Heart right ventricle (tissue), 16 donors: ENCODE results near the gene TNS2. TPM values are rescaled to one million over a fixed set of nuclear protein-coding genes. Genes with fewer than 3 reads are reported as not detected.
A peak's percentile ranks its signal among the peaks of the same experiment; 100 is the strongest.

Experiments
- ATAC-seq, 8 donors: fragments of 200-7000 bp; cut with Tn5 transposase; one replicate each; pipeline ENCODE4 v1.9.1; 2020; ENCODE audit warnings: mild to moderate bottlenecking in 8 of 8, moderate library complexity in 8 of 8, moderate number of reproducible peaks in 1 of 8
- DNase-seq, 2 donors: peaks; one replicate each; pipeline ENCODE4 v3.0.0-alpha.2; 2020
- H3K27ac ChIP-seq, 10 donors: fragments of 200-600 bp; sonication (generic) in 2 of 10; one replicate each; pipeline versions ENCODE4 v1.5.0 to v1.8.0; 2020 to 2022; ENCODE audit warnings: mild to moderate bottlenecking in 3 of 10
- H3K27me3 ChIP-seq, 7 donors: fragments of 200-600 bp; one replicate each; pipeline ENCODE4 v1.8.0; 2021 to 2022; ENCODE audit warnings: mild to moderate bottlenecking in 2 of 7
- H3K36me3 ChIP-seq, 9 donors: fragments of 200-600 bp; sonication (generic) in 1 of 9; one replicate each; pipeline versions ENCODE4 v1.5.0 to v1.8.0; 2020 to 2022; ENCODE audit warnings: mild to moderate bottlenecking in 2 of 9
- H3K4me1 ChIP-seq, 9 donors: fragments of 200-600 bp; sonication (generic) in 1 of 9; one replicate each; pipeline versions ENCODE4 v1.5.0 to v1.8.0; 2020 to 2022; ENCODE audit warnings: mild to moderate bottlenecking in 4 of 9
- H3K4me3 ChIP-seq, 10 donors: fragments of 200-600 bp; sonication (generic) in 2 of 10; one replicate each; pipeline versions ENCODE4 v1.5.0 to v1.8.0; 2020 to 2022; ENCODE audit warnings: mild to moderate bottlenecking in 7 of 10, moderate library complexity in 2 of 10
- H3K9me3 ChIP-seq, 11 donors: fragments of 200-600 bp in 10 of 11; sonication (generic) in 2 of 11; one replicate each; pipeline versions ENCODE4 v1.5.0 to v1.8.0; 2013 to 2022; ENCODE audit warnings: mild to moderate bottlenecking in 2 of 11, control low read depth in 1 of 11, moderate library complexity in 1 of 11
- CTCF ChIP-seq, 9 donors: fragments of 200-600 bp; sonication (generic) in 2 of 9; IDR thresholded peaks; one replicate each; pipeline versions ENCODE4 v1.5.0 to v1.8.0; 2021 to 2022; ENCODE audit warnings: antibody characterized with exemption in 9 of 9, mild to moderate bottlenecking in 5 of 9, moderate library complexity in 1 of 9
- WGBS, 2 donors: extraction: QIAGEN DNeasy Blood & Tissue Kit; methylation state at CpG; one replicate each; pipeline ENCODE4 v1.1.7; 2013; ENCODE audit warnings: inconsistent platforms in 1 of 2; 5-methylcytosine and 5-hydroxymethylcytosine counted together
- intact Hi-C, 10 donors: fragments of 100-400 bp; cut with DNase I; formaldehyde crosslinking; loops; one replicate each; pipeline versions ENCODE4 v1.11.1 to v1.14.2; 2022
- polyA plus RNA-seq, 2 donors: library from polyadenylated mRNA; stranded (reverse); fragments of 200-250 nt; gene quantifications; one replicate each; pipeline ENCODE4 v1.2.3, GENCODE V29; 2013
- total RNA-seq, 10 donors: library from RNA; stranded (reverse); fragmentation: NEBNext Ultra II Directional in 3 of 10; extraction: Animal tissue kit (Norgen Biotek cat#: 25700) in 3 of 10; gene quantifications; one replicate each; pipeline versions ENCODE4 v1.2.1 to v1.2.4, GENCODE V29; 2021 to 2023
- donor health status: Arrhythmogenic right ventricular cardiomyopathy.
- donor health status: ischemic (EF 13 %, LVEDD 7.1; RV severe dilation, severe dysfunction).
- donor health status: healthy with polysubstance abuse.
- donor health status: DM: no; HTN: yes; CAD: no.
- donor health status: DM: no; HTN: no; CAD: no.
- donor health status: ischemic (EF 25% LVEDD 6.9; RV normal size, moderate dysfunction).
- donor health status: ischemic (EF 25% LVEDD 5.7; RV mildly dilated, moderate dysfunction).
- donor health status: healthy.
- donor health status: DM: yes; HTN: yes; CAD: no.
- donor health status: Ischemic cardiomyopathy.
- donor health status: ischemic (EF 35%, LVEDD 5.7; RV mildly dilated, moderate dysfunction).
- donor health status: nonischemic (EF 11% LVEDD 7.7; RV severe dilation, severe dysfunction).
- donor health status: DM: yes; HTN: yes; CAD: no.
- donor health status: PGD.
- donor health status: ischemic (EF 29% LVEDD 5.4; RV normal size, mild dysfunction).
- donor health status: nonischemic (EF 23%, LVEDD 6.1; RV moderate dilation, normal function).

Gene TNS2
- total and polyA plus RNA-seq, 12 donors, result 60.6 to 364 (median 77.1) TPM

- 83 to 93% methylated on average over 15 of the region's 15 CpGs for WGBS, 2 donors
- ATAC-seq (no peak), DNase-seq (no peak)
- Histone ChIP-seq H3K4me3 (no peak overlapping the region), H3K9me3 (no peaks in the 10 kb centered on the region), H3K27ac (peak overlapping the region in 5 of 10 donors; percentile 98 to 100 (median 100)), H3K36me3 (peaks cover 3 to 83% (median 49%) of the 10 kb centered on the region in 9 donors), H3K27me3 (no peaks in the 10 kb centered on the region), H3K4me1 (peaks cover 38 to 99% (median 70%) of the 10 kb centered on the region in 9 donors)
- intact Hi-C loops, result no loop called here
- TF ChIP-seq CTCF (IDR thresholded peaks at IDR 0.05), result no peak
Measured at GRCh38 chr12:53055471-53056266, 5.8 kb downstream of the TNS2 start.

GRCh38 chr12:53056296-53056695 lies 6.4 kb downstream of the TNS2 start:
- peaks cover 44 to 99% (median 71%) of the 10 kb centered on the region in 9 donors for H3K4me1 ChIP-seq

GRCh38 chr12:53056901-53057300 lies 7.0 kb downstream of the TNS2 start:
- TF ChIP-seq CTCF (IDR thresholded peaks at IDR 0.05), result no peak
- no peaks in the 10 kb centered on the region for H3K27me3 ChIP-seq
- peaks cover 3 to 90% (median 56%) of the 10 kb centered on the region in 9 donors for H3K36me3 ChIP-seq
- H3K9me3 ChIP-seq, result no peaks in the 10 kb centered on the region
- no peak overlapping the region for H3K4me3 ChIP-seq
- peaks cover 44 to 99% (median 71%) of the 10 kb centered on the region in 9 donors for H3K4me1 ChIP-seq
- peak overlapping the region in 6 of 10 donors; percentile 5 to 100 (median 26) for H3K27ac ChIP-seq
- ATAC-seq (no peak), DNase-seq (no peak)
- intact Hi-C loops, result no loop called here
- WGBS, 2 donors, result 92 to 95% methylated on average over 7 of the region's 7 CpGs

More at GRCh38 chr12:53056296-53056695, 6.4 kb downstream of the TNS2 start:
- DNase-seq (no peak), ATAC-seq (no peak)
- peaks cover 3 to 89% (median 51%) of the 10 kb centered on the region in 9 donors for H3K36me3 ChIP-seq
- no peak overlapping the region for H3K4me3 ChIP-seq
- TF ChIP-seq CTCF (IDR thresholded peaks at IDR 0.05), result no peak
- H3K27me3 ChIP-seq, result no peaks in the 10 kb centered on the region
- no peaks in the 10 kb centered on the region for H3K9me3 ChIP-seq
- peak overlapping the region in 3 of 10 donors; percentile 30 to 100 (median 98) for H3K27ac ChIP-seq
- 78 to 80% methylated on average over 5 of the region's 5 CpGs for WGBS, 2 donors
- intact Hi-C loops, result no loop called here

GRCh38 chr12:53057816-53058500 lies 8.1 kb downstream of the TNS2 start:
- H3K27me3 ChIP-seq, result no peaks in the 10 kb centered on the region
- ATAC-seq (no peak), DNase-seq (no peak)
- peak overlapping the region in 3 of 10 donors; percentile 22 to 100 (median 28) for H3K27ac ChIP-seq
- no peak for TF ChIP-seq CTCF (IDR thresholded peaks at IDR 0.05)
- H3K36me3 ChIP-seq, result peaks cover 3 to 97% (median 63%) of the 10 kb centered on the region in 9 donors
- H3K9me3 ChIP-seq, result no peaks in the 10 kb centered on the region
- whole genome bisulfite sequencing, 2 donors, result 87 to 88% methylated on average over 13 of the region's 13 CpGs
- intact Hi-C loops, result no loop called here
- H3K4me3 ChIP-seq, result no peak overlapping the region
- H3K4me1 ChIP-seq, result peaks cover 46 to 99% (median 71%) of the 10 kb centered on the region in 9 donors
